Activated CD8-positive, alpha-beta memory T cell treated with anti-CD3 and anti-CD28 coated beads, Interleukin-2, amount 50 U/mL, for 24 hours (primary cell): ENCODE results near the gene DIRAS1.
"Not testable (repeated sequence)": the region's sequence is repeated elsewhere in the genome, so short reads cannot be mapped to it uniquely, and the experiment has no call there.

ENCODE experiments used
- DNase-seq: peaks from one replicate; pipeline ENCODE4 v3.0.0-alpha.2; 2020; ENCODE audit errors: extremely low read depth

DIRAS1 gene

DNA sequence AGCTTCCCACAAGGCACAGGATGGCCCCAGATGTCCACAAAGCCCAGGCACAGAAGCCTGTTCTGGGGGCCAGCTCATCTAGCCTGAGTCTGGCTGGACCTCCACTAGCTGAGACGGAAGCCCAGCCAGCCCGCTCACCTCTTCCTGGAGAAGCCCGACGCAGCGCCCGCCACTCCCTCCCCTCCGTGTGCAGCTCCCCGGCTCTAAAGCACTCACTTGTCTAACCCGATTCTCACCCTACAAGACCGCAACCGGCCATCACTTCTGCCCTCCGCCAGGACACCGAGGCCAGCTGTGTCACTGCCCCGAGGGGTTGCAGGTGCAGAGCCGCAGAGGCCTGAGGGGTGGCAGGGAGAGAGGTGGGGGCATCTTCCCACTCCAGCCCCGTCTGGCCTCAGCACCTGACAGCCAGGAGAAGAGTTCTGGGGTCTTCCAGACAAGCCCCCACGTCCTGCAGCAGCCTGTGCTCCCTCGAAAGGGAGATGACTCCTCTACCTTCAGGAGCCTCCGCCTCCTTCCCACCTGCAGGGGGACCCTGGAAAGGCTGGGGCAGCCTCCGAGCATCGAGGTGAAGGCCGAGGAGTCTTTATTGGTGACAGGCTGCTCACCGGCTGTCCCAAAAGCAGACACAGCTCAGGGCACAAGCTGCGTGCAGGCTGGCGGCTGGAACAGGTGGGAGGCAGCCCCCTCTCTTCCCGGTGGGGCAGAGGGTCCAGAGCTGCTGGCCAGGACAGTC lies 5.9 kb upstream of the DIRAS1 start:
- no peak for DNase-seq

DNA sequence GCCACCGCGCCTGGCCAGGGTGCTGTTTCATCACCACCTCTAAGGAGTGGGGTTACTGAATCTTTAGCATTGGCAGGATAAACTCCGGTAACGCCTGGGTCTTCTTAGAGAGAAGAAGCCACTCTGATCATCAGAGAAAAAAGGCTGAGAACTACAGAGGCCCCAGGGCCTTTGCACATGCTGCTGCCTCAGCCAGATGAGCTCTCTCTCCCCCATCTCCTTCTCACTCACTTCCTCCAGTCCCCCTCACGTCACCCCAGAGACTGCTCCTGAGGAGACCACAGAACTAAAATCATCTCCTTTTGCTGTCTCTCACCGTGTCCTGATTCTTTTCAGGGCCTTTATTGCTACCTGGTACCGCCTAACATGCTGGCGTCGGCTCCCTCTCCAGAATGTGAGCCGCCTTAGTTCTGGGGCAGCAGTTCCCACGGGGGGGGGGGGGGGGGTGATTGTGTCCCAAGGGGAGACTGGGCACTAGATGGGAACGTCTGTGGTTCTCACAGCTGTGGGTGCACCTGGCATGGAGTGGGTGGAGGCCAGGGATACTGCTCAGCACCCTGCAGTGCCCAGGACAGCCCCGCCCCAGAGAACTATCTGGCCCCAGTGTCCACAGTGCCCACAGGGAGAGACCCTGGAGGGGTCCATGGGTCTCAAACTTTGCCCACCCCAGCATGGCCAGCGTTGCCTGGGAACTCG lies 5.1 kb upstream of the DIRAS1 start:
- no peak for DNase-seq

DNA sequence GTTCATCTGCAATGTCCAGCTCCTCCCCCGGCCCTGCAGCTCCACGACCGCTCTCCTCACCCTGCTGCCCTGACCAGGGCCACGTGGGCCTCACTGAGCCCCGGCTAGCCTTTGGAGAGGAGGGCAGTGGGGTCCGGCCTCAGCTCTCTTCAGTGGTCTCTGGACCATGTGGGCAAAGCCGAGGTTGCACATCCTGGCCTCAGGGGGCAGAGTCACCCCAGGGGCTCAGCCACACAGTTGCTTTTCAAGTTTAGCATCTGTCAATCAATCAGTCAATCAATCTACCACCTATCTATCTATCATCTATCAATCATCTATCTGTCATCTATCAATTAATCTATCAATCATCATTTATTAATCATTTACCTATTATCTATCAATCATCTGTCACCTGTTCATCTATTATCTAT lies 3.0 kb upstream of the DIRAS1 start:
- no peak for DNase-seq

DNA sequence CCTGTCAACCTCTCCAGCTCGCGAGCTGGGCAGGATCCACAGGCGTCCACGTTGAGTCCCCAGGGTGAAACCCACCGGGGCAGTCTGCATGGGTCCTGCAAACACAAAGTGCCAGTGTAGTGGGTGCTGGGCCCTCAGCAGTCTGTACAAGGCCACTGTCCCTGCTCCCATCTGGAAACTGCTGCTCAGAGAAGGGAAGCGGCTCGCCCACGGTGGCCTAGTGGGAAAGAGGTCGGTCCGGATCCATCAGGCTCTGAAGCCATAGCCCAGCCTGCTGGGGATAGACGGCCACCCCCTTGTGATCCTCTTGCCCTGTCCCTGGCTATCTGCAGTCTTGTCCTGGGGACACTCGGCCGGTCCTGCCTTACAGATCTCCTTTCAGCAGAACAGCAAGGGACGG lies 2.6 kb upstream of the DIRAS1 start:
- DNase-seq, result no peak

DNA sequence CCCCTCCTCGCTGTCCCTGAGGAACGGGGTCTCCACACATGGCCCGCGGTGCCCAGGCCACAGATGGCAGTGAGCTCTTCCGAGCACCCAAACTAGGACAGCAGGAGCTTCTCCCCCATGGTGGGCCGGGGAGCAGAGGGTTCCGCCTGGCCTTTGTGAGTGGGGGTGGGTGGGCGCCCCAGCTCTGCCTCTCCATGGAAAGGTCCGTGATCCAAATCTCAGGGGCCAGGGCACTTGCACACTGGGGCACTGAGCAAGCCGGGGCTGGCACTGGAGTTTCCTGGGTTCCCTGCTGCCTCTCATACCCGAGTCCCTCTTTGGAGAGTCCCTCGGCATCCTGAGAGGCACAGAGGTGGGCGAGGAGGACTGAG lies 2.2 kb upstream of the DIRAS1 start:
- no peak for DNase-seq

DNA sequence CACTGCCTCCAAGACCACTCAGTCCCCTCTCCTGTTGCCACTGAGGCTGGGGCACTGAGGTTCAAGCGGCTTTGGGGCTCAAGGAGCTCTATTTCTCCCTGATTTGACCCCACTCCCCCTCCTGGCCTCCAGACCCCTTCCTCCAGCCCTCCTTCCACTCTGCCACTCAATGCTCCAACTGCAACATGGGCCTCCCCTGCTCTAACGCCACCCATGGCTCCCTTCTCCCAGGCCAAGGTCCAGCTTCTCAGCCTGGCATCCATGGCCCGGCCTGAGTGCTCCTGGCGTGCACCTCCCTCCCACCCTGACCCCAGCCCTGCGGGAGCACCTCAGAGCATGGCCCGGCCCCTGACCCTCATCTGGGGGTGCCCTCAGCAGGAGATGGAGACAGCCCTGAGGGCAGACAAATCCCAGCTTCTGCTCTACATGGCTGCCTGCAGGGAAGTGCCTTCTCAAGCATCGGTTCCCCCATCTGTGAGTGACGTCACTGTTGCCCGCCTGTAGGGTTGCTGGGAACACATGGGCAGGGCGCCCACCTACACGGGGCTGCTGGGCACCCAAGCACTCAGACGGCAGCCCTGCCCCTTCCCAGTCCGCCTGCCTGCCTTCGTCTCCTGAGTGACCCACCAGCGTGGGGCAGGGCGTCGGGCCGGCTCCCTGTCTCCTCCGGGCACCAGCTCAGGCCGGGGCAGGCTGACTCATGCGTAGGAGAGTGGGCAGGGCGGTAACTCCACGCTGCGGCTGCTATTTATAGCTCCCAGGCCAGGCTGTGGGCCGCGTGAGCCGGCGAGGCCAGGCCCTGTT lies 1.6 kb upstream of the DIRAS1 start:
- no peak for DNase-seq

DNA sequence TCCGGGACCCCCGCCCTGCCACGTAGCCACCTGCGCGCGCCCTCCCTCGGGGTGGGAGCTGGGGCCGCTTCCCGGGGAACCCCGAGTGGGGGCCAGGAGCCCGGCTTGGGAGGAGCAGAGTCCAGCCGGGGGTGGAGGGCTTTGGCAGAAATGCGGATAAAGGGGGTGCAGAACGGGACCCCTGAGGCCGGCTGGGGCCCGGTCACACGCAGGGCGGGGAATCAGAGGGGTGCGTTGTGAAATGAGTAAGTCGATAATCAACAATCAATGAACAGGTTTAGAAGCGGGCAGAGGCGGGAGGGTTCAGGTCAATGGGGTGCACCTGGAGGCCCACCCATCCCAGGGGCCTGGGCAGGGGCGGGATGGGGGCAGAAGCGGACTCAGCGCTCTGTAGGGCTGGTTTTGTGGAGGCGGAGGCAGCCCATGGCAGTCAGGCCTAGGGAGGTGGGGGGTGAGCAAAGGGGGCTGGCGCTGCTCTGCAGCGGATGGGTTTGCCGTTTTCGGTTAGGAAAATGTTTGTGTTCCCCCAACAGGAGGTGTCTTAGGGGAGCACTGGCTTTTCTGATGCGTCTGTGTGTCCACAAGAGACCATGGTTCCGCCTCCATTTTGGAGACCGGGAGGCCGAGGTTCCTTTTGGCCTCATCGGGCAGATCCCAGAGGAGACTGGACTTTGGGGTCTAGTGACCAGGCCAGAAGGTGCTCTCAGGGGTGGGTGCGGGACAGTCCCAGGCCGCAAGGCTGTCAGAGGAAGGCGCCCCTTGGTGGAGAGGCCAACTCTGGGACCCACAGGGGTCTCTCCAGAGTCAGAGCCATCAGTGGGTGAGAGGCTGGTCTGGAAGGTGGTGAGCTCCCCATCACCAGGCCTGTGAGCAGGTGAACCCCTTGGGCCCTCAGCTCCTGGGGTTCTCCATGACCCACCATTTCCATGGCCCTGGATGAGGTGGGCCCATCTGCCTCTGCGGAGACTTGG lies 683 bp upstream of the DIRAS1 start:
- DNase-seq, result no peak

DNA sequence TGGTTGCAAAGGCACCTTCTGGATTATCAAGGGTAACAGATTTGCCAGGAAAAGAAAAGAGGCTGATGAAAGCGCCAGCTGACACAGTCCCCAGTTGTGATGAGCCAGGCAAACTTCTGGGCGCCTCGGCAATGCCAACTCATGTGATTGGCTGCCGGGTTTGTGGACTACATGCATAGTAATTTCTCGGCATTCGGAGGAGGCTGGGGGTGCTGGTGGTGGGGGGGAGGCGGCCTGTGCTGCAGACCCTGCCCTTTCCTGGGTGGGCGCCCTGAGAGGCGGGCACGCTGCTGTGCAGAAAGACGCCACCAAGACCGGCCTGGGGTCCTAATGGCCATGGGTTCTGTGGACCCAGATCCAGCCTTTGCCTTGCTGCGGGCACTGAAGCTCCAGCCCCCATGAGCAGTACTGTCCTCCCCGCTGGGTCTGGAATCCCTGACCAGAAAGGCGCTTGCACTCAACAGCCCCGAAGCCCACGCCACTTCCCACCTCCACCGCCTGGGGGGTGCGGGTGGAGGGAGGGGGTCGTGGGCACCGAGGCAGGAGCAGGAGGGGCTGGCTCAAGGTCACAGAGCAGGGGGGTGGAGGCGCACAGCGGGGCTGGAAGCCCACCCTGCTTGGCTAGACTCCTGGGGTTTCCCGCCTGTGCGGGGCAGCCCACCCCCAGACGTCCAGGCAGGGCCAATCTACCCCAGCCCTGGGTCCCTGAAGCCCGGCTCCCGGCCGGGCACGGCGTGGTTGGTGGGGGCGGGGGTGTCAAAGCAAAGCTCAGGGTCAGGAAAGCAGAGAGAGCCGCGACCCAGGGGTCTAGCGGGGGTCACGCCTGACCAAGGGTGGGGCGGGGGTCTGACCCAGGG lies 1.0 kb downstream of the DIRAS1 start:
- DNase-seq, result no peak

DNA sequence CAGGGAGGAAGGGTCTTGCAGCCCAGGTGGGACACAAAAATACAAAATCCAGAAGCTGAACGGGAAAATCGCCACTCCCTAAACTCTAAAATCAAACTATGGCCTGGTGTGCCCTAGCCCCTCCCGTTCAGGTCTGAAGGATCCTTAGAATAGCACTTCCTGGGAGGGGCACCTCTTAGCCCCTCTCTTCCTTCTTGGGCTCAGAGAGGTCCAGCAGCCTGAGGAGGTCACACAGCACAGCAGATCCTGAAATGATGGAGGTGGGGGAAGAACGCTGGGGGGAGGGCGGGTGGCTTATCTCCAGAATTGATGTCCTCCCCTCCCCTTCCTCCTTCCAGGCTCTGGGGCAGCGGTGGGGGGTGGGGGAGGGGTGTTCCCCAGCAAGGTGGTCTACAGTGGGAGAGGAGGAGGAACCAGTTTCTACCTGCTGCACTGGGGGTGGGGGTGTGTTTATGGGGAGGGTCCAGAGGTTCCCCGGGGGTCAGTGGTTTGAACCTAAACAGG lies 1.9 kb downstream of the DIRAS1 start:
- no peak for DNase-seq

DNA sequence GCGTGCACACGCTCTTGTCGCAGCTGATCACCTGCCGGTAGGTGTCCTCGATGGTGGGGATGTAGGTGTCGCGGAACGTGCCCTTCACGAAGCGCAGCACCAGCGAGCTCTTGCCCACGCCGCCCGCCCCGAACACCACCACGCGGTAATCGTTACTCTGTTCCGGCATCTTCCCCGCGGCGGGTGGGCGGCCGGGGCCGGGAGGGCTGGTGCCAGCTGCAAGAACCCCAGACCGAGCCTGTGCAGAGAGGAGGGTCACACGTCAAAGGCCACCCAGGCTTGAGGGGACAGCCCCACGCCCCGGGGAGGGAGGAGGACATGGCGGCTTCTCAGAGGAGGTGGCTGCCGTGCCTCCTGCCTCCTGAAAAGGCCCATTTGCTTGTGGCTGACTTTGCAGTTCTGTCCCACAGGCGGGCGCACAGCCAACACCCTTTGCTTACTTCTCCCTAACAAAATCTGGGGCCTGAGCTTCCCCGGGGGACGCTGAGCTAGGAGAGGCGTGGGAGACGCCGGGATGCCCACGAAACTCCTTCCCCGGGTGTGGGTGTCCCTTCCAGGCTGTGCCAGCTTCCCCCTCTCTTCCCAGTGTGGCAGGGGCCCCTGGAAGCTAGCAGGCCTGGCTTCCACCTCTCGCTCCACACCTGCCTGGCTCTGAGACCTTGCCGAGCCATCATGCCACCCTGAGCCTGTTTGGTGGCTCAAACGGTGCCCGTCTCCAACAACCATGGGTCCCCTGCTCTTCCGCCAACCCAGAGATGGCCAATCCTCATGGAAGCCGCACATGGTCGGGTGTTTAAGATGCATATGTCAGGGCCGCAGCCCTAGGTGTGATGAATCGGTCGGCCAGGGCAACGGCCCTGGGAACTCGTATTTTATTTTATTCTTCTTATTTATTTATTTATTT lies 3.3 kb downstream of the DIRAS1 start:
- DNase-seq, result no peak

DNA sequence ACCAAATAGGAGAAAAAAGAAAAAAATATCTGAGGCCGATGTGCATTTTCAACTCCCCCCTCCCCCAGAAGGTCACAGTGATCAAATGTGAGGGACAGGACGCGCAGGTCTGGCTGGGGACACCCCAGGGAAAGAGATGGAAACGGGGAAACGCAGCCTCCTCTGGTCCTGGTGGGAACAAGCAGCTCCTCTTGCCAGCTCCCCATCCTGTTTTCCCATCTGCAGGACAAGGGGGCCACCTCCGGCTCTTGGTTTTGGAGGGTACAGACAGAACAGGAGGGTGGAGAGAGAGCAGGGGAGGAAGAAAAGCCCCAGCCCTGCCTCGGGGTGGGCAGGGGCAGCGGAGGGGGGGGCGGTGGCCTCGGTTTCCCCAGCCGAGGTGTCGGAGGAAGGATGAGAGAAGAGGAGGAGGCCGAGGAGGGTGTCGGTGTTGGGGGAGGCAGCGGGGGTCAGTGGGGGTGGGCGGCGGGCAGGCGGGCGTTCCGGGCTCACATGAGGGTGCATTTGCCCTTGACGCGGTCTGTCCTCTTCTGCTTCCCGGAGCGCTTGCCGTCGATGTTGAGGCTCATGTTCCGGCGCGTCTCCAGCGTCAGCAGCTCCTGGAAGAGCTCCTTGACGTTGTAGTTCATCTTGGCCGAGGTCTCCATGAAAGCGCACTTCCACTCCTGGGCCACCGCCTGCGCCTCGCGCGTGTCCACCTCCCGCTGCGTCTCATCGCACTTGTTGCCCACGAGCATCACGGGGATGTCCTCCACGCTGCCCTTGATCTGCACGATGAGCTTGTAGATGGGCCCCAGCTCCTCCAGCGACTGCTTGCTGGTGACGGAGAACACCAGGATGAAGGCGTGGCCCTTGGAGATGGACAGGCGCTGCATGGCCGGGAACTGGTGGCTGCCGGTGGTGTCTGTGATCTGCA lies 4.2 kb downstream of the DIRAS1 start:
- no peak for DNase-seq

DNA sequence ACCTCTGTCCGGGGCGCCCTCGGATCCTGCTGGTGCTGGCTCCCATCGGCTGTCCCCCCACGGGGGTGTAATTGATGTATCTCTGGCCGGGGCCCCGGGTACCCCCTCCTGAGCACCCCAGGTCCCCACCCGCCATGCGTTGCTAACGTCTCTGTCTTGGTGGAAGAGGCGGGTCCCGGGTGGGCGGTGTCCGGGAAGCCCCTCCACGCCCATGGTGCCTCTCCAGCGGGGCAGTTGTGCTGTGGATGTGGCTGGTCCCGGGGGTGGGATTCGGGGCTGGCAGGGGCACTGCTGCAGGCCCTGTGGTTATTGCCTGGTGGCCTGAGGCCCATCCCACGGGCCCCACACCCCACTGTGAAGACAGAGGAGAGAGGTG lies 4.9 kb downstream of the DIRAS1 start:
- DNase-seq, result no peak

DNA sequence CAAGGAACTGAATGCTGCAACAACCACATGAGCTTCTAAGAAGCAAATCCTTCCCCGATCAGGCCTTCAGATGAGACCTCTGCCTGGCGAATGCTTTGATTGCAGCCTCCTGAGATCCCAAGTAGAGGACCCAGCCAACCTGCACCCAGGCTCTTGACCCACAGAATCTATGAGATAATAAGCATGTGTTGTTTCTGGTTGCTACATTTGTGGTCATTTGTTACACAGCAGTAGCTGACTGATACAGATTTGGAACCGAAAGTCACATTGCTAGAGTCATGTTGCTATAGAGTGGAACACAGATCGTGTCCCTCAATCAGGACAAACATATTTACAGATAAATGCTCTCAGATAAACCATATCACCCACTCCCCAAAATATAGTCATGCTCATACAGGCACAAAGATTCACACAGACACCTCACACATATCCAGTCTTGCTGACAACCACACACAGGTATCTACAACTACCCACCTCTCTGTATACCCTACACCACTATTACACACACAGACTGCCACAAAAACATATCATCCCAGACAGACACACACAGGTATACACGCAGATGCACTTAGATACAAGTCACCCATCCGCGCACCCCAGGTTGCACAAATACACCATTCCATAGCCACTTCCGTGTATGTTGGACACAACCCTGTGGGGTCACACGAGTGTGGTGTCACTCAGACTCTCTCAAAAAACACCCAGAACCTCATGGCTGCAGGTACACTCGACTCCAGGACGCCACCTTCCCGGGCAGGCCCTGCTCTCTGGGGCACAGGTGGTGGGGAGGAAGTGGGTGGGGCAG lies 5.5 kb downstream of the DIRAS1 start:
- DNase-seq, result no peak

DNA sequence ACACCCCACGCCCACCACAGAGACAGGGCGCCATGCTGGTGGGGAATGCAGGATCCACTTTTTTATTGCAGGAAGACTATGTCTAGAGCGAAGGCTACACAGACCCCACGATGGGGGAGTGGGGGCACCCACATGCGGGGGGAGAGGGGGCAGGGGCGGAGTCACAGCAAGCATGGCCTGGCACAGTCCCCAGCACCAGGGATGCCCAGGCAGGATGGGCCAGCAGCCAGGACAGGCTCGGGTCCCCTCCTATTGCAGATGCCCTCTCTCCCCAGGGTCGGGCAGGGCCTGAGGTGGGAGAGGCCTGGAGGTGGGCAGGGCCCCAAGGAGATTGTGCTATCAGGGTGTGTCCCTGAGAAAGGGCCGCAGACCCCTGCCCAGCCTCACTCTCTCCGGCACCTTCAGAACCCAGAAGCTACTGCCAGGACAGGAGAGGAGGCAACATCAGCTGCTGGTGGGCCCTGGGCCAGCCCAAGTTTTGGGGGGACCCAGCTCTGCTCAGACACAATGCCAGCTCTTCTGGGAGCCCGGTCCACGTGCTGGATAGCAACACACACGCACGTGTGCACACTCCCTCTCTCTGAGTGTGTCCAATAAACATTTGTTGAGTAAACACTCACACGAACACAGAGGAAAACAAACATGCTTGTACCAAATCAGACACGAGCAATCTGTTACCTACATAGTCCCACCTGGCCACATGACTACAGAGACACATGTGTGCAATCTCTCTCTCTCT lies 6.5 kb downstream of the DIRAS1 start:
- no peak for DNase-seq

DNA sequence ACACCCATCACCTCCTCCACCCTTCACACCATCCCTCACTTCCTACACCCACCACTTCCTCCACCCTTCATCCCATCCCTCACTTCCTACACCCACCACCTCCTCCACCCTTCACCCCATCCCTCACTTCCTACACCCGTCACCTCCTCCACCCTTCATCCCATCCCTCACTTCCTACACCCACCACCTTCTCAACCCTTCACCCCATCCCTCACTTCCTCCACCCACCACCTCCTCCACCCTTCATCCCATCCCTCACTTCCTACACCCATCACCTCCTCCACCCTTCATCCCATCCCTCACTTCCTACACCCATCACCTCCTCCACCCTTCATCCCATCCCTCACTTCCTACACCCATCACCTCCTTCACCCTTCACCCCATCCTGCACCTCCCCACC lies 7.1 kb downstream of the DIRAS1 start:
- not testable (repeated sequence) for DNase-seq

DNA sequence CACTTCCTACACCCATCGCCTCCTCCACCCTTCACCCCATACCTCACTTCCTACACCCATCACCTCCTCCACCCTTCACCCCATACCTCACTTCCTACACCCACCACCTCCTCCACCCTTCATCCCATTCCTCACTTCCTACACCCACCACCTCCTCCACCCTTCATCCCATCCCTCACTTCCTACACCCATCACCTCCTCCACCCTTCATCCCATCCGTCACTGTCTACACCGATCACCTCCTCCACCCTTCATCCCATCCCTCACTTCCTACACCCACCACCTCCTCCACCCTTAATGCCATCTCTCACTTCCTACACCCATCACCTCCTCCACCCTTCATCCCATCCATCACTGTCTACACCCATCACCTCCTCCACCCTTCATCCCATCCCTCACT lies 8.0 kb downstream of the DIRAS1 start:
- not testable (repeated sequence) for DNase-seq

DNA sequence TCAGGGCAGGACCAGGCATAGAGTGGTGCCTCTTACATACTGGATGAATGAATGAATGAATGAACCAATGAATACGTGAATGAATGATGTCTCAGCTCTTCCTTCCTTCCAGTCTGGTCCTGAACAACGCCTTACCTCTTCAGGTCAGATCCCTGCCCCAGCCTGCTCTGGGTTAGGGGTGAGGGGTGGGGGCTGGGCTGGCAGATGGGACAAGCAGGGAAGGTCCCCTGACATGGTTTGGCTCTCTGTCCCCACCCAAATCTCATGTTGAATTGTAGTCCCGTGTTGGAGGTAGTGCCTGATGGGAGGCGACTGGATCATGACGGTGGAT lies 9.3 kb downstream of the DIRAS1 start:
- no peak for DNase-seq
